HepG2 (cell line): Measurements from ENCODE around the gene ZNF343. TPM values are rescaled to one million over a fixed set of nuclear protein-coding genes. Genes with fewer than 3 reads are reported as not detected.

Source experiments
- EEA1 ChIP-seq: sonication (generic); formaldehyde crosslinking; IDR thresholded peaks from 2 replicates; pipeline ENCODE4 v1.5.1; 2020; ENCODE audit warnings: mild to moderate bottlenecking, missing genetic modification reagents, borderline replicate concordance
- HMGA1 ChIP-seq: sonication (generic); formaldehyde crosslinking; conservative IDR thresholded peaks from 2 replicates; pipeline ENCODE4 v1.4.0; 2020; ENCODE audit warnings: missing genetic modification reagents
- IRX3 ChIP-seq: sonication (generic); formaldehyde crosslinking; IDR thresholded peaks from 2 replicates; pipeline ENCODE4 v1.8.1; 2023; ENCODE audit warnings: mild to moderate bottlenecking, low read depth, missing genetic modification reagents, borderline replicate concordance
- MTF1 ChIP-seq: sonication (generic); formaldehyde crosslinking; IDR thresholded peaks from 2 replicates; pipeline ENCODE4 v1.5.0; 2020; ENCODE audit warnings: missing genetic modification reagents
- NBN ChIP-seq: fragments of 450-650 bp; conservative IDR thresholded peaks from 2 replicates; pipeline ENCODE4 v1.6.1; 2017
- NFYB ChIP-seq: sonication (generic); formaldehyde crosslinking; IDR thresholded peaks from 2 replicates; pipeline ENCODE4 v1.4.0; 2020; ENCODE audit warnings: missing genetic modification reagents
- NONO ChIP-seq, 2 experiments: fragments of 450-650 bp in 1 of 2; sonication (generic) in 1 of 2; formaldehyde crosslinking in 1 of 2; IDR thresholded peaks in 1 of 2; conservative IDR thresholded peaks in 1 of 2; 2 replicates each; pipeline versions ENCODE4 v1.6.1 to v1.8.0; 2017 to 2022; ENCODE audit warnings: mild to moderate bottlenecking in 1 of 2, missing genetic modification reagents in 1 of 2, moderate library complexity in 1 of 2
- PHF5A ChIP-seq: IDR thresholded peaks from one replicate; pipeline ENCODE4 v1.6.1; 2018; ENCODE audit warnings: low read depth, missing genetic modification reagents; ENCODE audit not compliant: unreplicated experiment
- REL ChIP-seq: sonication (generic); formaldehyde crosslinking; conservative IDR thresholded peaks from 2 replicates; pipeline ENCODE4 v1.8.0; 2022; ENCODE audit warnings: mild to moderate bottlenecking, missing genetic modification reagents, moderate library complexity
- RFXANK ChIP-seq: IDR thresholded peaks from 2 replicates; pipeline ENCODE4 v1.6.1; 2016
- SRY ChIP-seq: sonication (generic); formaldehyde crosslinking; IDR thresholded peaks from 2 replicates; pipeline ENCODE4 v1.8.0; 2022; ENCODE audit warnings: mild to moderate bottlenecking, missing genetic modification reagents
- THAP11 ChIP-seq: IDR thresholded peaks from 2 replicates; pipeline ENCODE4 v1.6.1; 2016; ENCODE audit warnings: missing biosample characterization, missing genetic modification reagents
- ZFP41 ChIP-seq: sonication (generic); formaldehyde crosslinking; IDR thresholded peaks from 2 replicates; pipeline ENCODE4 v1.4.0; 2020; ENCODE audit warnings: mild to moderate bottlenecking, missing genetic modification reagents, borderline replicate concordance
- ZNF10 ChIP-seq: sonication (generic); formaldehyde crosslinking; IDR thresholded peaks from 2 replicates; pipeline ENCODE4 v1.4.0; 2020; ENCODE audit warnings: mild to moderate bottlenecking, low read depth, missing genetic modification reagents, borderline replicate concordance
- ZNF138 ChIP-seq: sonication (generic); formaldehyde crosslinking; IDR thresholded peaks from 2 replicates; pipeline ENCODE4 v1.5.0; 2020; ENCODE audit warnings: mild to moderate bottlenecking, low read depth, missing genetic modification reagents
- ZNF274 ChIP-seq: sonication (generic); formaldehyde crosslinking; IDR thresholded peaks from 2 replicates; pipeline ENCODE4 v1.5.1; 2020; ENCODE audit warnings: mild to moderate bottlenecking, missing genetic modification reagents
- ZNF737 ChIP-seq: sonication (generic); formaldehyde crosslinking; IDR thresholded peaks from 2 replicates; pipeline ENCODE4 v1.5.0; 2020; ENCODE audit warnings: missing genetic modification reagents, mild to moderate bottlenecking, borderline replicate concordance
- ZNF766 ChIP-seq: sonication (generic); formaldehyde crosslinking; IDR thresholded peaks from 2 replicates; pipeline ENCODE4 v1.5.0; 2020; ENCODE audit warnings: missing genetic modification reagents, borderline replicate concordance
- ZNF839 ChIP-seq: sonication (generic); formaldehyde crosslinking; IDR thresholded peaks from 2 replicates; pipeline ENCODE4 v1.4.0; 2020; ENCODE audit warnings: missing genetic modification reagents, mild to moderate bottlenecking, borderline replicate concordance
- polyA plus RNA-seq, 8 experiments: library from polyadenylated mRNA; depleted of rRNA in 3 of 8; stranded (reverse) in 7 of 8; unstranded in 1 of 8; fragments of >200 nt; fragmentation: Illumina TruSeq in 4 of 8; extraction: Trizol in 4 of 8; gene quantifications; 2 replicates each; pipeline versions ENCODE4 v1.2.1 to v1.2.3, GENCODE V29; 2011 to 2016; ENCODE audit warnings: low read depth in 4 of 8, missing spikeins in 1 of 8, mixed read lengths in 1 of 8; ENCODE audit not compliant: insufficient read depth in 1 of 8
- total RNA-seq, 5 experiments: library from RNA; depleted of rRNA; stranded (reverse); fragments of >200 nt; fragmentation: Illumina TruSeq; extraction: Trizol; gene quantifications; 2 replicates each; pipeline ENCODE4 v1.2.3, GENCODE V29; 2016; ENCODE audit warnings: low read depth in 1 of 5
- TF ChIP-seq, protein P1 (sequence below): sonication (generic); formaldehyde crosslinking; IDR thresholded peaks from 2 replicates; pipeline ENCODE4 v1.8.1; 2023; ENCODE audit warnings: mild to moderate bottlenecking, moderate library complexity, missing genetic modification reagents
- TF ChIP-seq, protein P2 (sequence below): sonication (generic); formaldehyde crosslinking; IDR thresholded peaks from 2 replicates; pipeline ENCODE4 v1.8.1; 2023; ENCODE audit warnings: mild to moderate bottlenecking, missing genetic modification reagents, borderline replicate concordance
- TF ChIP-seq, protein P3 (sequence below): sonication (generic); formaldehyde crosslinking; conservative IDR thresholded peaks from 2 replicates; pipeline ENCODE4 v1.5.0; 2020; ENCODE audit warnings: missing genetic modification reagents

Gene ZNF343
- total and polyA plus RNA-seq, 2 of the 13 experiments (the other 11 are each of a cell fraction or from before 2014, with no cell fraction given) = 16.4 to 22.1 TPM

DNA sequence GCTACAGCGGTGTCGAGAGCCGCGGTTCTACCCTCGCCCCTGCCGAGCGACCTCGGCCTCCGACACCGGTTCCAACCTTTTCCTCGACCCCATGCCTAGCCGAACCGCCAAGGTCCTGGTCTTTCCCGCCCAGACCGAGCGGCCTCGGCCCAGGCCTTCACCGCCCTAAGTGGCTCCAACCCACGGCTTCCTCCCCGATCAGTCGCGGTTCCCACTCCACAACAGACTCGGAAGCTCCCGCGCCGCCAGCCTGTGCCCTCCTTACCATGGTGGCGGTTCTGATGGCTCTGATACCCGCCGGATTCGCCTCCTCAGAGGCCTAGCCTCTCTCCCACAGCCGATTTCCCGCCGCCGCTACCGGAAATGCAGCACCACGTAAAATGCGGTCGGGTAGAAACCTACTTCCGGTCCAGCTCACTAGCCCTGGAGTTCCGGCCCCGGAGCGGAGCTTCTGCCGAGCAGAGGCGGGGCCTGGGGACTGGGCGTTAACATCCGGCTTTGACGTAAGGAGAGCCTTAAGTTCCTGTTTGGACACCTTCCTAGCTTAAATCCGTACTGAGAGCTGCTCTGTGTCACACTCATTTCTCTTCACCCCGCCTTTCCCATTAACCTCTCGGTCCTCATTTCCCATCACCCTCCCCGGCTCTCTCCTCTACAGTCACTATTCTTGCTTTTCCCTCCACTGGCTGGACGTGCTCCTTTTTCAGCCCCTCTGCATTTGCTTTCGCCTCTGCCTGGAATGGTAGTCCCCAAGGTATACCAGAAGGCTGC, 38.1 kb downstream of the ZNF343 start, which contains the start of gene SNRPB (continued):
- TF ChIP-seq ZNF10 (CRISPR knock-in tag) (peak; percentile 70; the same call in 1 of the 2 replicates), ZNF766 (CRISPR knock-in tag) (peak; percentile 98), MTF1 (CRISPR knock-in tag) (peak; percentile 80), ZNF138 (CRISPR knock-in tag) (peak; percentile 97), REL (peak; percentile 98), EEA1 (CRISPR knock-in tag) (peak; percentile 96), ZNF839 (CRISPR knock-in tag) (peak; percentile 99), ZNF737 (CRISPR knock-in tag) (peak; percentile 99), NONO (IDR thresholded peaks at IDR 0.05) (no peak), NONO (CRISPR knock-in tag; conservative IDR thresholded peaks at IDR 0.05) (peak; percentile 99), SRY (CRISPR knock-in tag) (peak; percentile 98), IRX3 (peak; percentile 99), PHF5A (CRISPR knock-in tag) (peak; percentile 100), ZFP41 (CRISPR knock-in tag) (peak; percentile 97), ZNF274 (peak; percentile 99), HMGA1 (CRISPR knock-in tag) (no peak), RFXANK (CRISPR knock-in tag) (peak; percentile 94; the same call in 1 of the 2 replicates), NFYB (CRISPR knock-in tag) (peak; percentile 63), THAP11 (peak; percentile 98), NBN (no peak)
- TF ChIP-seq, protein P1, sequence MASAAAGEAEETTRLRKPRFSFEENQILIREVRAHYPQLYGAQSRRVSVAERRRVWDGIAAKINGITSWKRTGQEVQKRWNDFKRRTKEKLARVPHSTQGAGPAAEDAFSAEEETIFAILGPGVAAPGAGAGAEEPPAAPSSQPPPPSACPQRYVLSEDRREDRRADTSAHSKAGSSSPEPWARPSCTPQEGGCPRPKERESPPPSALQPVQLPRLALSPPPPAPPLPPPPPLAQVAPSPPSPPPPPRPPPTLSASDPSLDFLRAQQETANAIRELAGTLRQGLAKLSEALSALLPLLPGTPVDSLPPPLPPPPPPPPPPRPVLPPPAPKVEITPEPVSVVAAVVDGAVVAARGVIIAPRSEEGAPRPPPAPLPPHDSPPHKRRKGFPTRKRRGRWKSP (CRISPR knock-in tag) = peak; percentile 96; the same call in 1 of the 2 replicates
- TF ChIP-seq, protein P2, sequence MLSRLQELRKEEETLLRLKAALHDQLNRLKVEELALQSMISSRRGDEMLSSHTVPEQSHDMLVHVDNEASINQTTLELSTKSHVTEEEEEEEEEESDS (CRISPR knock-in tag) = peak; percentile 97
- TF ChIP-seq, protein P3, sequence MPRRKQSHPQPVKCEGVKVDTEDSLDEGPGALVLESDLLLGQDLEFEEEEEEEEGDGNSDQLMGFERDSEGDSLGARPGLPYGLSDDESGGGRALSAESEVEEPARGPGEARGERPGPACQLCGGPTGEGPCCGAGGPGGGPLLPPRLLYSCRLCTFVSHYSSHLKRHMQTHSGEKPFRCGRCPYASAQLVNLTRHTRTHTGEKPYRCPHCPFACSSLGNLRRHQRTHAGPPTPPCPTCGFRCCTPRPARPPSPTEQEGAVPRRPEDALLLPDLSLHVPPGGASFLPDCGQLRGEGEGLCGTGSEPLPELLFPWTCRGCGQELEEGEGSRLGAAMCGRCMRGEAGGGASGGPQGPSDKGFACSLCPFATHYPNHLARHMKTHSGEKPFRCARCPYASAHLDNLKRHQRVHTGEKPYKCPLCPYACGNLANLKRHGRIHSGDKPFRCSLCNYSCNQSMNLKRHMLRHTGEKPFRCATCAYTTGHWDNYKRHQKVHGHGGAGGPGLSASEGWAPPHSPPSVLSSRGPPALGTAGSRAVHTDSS (CRISPR knock-in tag) = peak; percentile 88; the same call in 1 of the 2 replicates
- TF ChIP-seq, all 625 proteins: peak for 538
